ENCODE measurements around the gene USP4.
"Not testable (repeated sequence)": the region's sequence is repeated elsewhere in the genome, so short reads cannot be mapped to it uniquely, and the experiment has no call there.

Gene USP4

DNA sequence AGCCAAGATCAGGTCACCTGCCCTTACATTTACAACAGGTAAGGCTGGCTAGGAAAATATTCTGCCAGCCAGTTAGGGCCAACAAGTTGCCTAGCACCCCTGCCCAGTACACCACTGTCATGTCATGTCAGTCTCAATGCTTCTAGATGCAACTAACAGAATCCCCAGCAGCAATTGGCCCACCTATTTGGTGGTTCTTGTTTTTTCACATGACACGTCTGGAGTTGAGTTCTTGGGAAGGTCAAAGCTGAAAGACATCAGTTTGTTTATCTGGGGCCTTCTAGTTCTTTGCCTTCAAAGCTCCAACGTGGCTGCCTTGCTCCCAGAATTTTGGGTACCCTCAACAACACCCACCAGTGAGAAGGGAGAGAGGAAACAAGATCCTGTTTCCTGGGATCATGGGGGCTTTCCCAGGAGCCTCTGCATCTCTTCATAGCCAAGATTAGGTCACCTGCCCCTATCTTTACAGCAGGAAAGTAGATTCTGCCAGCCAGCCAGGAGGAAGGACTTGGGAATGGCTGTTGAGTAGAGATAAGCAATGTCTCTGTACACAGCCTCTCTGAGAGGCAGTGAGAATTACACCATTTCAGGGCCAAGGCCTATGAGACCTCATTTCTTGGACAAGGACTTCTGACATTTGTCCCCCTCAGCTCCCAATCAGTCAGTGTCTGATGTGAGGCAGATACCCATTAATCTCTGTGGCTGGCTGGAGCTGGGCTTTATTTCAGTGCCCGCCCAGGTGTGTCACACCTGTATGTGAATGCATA lies 9.7 kb upstream of the USP4 start:
- TF ChIP-seq, protein P1, sequence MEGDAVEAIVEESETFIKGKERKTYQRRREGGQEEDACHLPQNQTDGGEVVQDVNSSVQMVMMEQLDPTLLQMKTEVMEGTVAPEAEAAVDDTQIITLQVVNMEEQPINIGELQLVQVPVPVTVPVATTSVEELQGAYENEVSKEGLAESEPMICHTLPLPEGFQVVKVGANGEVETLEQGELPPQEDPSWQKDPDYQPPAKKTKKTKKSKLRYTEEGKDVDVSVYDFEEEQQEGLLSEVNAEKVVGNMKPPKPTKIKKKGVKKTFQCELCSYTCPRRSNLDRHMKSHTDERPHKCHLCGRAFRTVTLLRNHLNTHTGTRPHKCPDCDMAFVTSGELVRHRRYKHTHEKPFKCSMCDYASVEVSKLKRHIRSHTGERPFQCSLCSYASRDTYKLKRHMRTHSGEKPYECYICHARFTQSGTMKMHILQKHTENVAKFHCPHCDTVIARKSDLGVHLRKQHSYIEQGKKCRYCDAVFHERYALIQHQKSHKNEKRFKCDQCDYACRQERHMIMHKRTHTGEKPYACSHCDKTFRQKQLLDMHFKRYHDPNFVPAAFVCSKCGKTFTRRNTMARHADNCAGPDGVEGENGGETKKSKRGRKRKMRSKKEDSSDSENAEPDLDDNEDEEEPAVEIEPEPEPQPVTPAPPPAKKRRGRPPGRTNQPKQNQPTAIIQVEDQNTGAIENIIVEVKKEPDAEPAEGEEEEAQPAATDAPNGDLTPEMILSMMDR (IDR thresholded peaks at IDR 0.05; ENCODE audit: insufficient read depth, missing control alignments), result no peak
- no peak for DNase-seq (ENCODE audit: insufficient read length, low spot score)

DNA sequence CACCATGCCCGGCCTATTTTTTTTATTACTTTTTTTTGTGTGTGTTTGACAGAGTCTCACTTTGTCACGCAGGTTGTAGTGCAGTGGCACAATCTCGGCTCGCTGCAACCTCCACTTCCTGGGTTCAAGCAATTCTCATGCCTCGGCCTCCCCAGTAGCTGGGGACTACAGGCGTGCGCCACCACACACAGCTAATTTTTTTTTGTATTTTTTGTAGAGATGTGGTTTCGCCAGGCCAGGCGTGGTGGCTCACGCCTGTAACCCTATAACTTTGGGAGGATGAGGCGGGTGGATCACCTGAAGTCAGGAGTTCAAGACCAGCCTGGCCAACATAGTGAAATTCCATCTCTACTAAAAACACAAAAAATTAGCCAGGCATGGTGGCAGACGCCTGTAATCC lies 8.5 kb upstream of the USP4 start:
- DNase-seq (ENCODE audit: insufficient read length, low spot score); FAIRE-seq: not testable (repeated sequence)

More for the DNA sequence above, 9.7 kb upstream of the USP4 start:
- FAIRE-seq, result no peak

DNA sequence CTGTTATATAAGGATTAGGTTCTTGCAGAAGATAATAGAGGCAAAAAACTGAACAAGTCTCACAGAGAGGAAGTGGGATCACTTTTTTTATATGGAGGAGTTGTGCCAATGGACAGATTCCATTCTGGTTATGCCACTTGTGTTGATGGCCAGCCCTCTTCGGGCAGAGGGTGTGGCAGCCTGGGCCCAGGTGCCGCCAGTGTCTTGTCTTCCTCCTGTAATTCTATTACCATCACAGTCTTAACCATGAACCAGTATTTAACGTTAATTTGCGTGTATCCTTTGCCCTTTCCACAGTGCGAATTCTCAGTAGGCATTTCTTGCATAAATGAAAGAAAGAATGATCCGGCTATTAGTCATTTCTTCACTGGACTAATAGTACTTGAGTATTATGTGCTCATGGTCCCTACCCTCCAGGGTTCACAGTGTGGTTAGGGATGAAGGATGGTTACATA lies 7.0 kb upstream of the USP4 start:
- no peak for FAIRE-seq
- TF ChIP-seq, protein P1 (IDR thresholded peaks at IDR 0.05; ENCODE audit: insufficient read depth, missing control alignments), result no peak
- no peak for DNase-seq (ENCODE audit: insufficient read length, low spot score)

DNA sequence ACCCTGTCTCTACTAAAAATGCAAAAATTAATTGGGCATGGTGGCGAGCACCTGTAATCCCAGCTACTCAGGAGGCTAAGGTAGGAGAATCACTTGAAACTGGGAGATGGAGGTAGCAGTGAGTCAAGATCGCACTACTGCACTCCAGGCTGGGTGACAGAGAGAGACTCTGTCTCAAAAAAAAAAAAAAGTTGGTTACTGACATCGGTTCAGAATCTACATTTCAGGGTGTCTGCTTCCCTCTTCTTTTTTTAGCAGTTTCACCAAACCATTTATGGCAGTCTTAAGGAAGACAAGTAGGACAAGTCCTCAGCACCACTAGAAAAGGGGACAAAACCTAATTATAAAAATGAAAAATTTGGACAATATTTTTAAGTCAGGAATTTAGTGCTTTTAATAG lies 3.3 kb upstream of the USP4 start:
- TF ChIP-seq, protein P1 (IDR thresholded peaks at IDR 0.05; ENCODE audit: insufficient read depth, missing control alignments), result no peak
- FAIRE-seq (no peak), DNase-seq (ENCODE audit: insufficient read length, low spot score) (no peak)

DNA sequence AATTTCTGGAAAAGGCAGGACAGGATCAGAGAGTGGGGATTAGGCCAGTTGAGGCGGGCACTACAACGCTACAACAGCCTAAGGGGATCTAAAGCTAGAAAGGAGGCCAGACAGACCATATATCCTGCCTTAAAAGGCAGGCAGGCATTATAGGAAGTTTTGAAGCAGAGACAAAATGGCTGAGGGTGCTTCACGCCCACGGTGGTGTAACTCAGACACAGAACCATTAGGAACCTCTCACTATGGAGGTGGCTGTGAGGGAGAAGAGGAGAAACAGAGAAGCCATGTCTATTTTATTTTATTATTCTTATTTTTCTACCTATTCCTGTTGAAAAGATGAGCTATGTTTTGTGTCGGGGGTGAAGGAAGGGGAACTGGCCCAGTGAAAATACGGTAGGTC lies 2.1 kb upstream of the USP4 start:
- FAIRE-seq, result no peak
- TF ChIP-seq, protein P1 (IDR thresholded peaks at IDR 0.05; ENCODE audit: insufficient read depth, missing control alignments), result no peak

DNA sequence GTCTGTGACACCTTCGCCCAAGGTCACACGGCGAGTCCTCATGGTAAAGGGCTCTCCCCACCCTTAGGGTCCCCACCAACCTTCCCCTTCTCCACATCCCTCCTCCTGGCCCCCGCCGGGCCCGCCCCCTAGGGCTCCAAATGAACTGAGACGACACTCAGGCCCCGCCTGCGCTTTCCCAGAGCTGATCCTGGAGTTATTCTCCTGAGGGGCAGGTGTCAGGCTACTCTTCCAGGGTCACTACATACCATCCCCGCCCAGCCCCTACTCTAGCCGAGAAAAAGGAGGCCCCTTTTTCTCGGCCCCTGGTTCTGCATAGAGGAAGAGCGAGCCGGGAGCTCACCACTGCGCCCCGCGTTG lies 292 bp downstream of the USP4 start:
- DNase-seq (ENCODE audit: insufficient read length, low spot score) (no peak), FAIRE-seq (no peak)
- TF ChIP-seq, protein P1 (IDR thresholded peaks at IDR 0.05; ENCODE audit: insufficient read depth, missing control alignments), result no peak

More for the DNA sequence above, 2.1 kb upstream of the USP4 start:
- no peak for DNase-seq (ENCODE audit: insufficient read length, low spot score)

DNA sequence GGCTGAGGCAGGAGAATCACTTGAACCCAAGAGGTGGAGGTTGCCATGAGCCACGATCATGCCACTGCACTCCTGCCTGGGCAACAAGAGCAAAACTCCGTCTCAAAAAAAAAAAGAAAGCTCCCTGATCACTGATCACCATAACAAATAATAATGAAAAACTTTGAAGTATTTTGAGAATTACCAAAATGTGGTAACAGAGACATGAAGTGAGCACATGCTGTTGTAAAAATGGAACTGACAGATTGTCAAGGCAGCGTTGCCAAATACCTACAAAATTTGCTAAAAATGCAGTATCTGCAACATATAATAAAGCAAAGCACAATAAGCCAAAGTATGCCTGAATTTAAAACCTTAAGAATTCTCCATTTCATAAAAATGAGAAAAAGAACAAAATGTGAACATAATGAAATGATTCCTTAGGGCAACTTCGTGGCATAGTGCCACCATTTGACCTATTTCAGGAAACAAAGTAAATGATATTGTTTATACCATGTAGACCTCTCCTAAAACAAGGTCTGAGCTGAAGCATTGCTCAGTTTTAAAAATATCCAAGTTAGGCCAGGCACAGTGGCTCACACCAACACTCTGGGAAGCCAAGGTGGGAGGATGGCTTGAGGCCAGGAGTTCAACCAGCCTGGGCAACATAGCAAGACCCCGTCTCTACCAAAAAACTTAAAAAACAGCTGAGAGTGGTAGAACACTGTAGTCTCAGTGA lies 5.8 kb downstream of the USP4 start:
- FAIRE-seq (no peak), DNase-seq (ENCODE audit: insufficient read length, low spot score) (no peak)
- TF ChIP-seq, protein P1 (IDR thresholded peaks at IDR 0.05; ENCODE audit: insufficient read depth, missing control alignments), result no peak

All from D721Med (cell line).